Bronchial epithelial cell (primary cell): Measurements from ENCODE around the gene MDFI. TPM values are rescaled to one million over a fixed set of nuclear protein-coding genes. Genes with fewer than 3 reads are reported as not detected.

Experiments used
- DNase-seq: peaks from one replicate; pipeline ENCODE4 v3.0.0-alpha.2; 2010; ENCODE audit warnings: low read depth
- FAIRE-seq: peaks from 2 replicates; lab custom pipeline; 2011; peaks lifted over from hg19 to GRCh38; lab: Jason Lieb, UNC
- H3K27me3 ChIP-seq: 2 replicates; pipeline ENCODE4 v1.5.1; 2011; ENCODE audit warnings: low read length; ENCODE audit not compliant: control insufficient read depth, insufficient read depth
- H3K36me3 ChIP-seq: 2 replicates; pipeline ENCODE4 v1.5.1; 2011; ENCODE audit warnings: low read length; ENCODE audit not compliant: control insufficient read depth, insufficient read depth
- H3K4me3 ChIP-seq: 2 replicates; pipeline ENCODE4 v1.5.1; 2011; ENCODE audit warnings: mild to moderate bottlenecking, low read depth, low read length, control low read depth
- total RNA-seq: library from RNA; depleted of rRNA; stranded (reverse); fragments of >200 nt; gene quantifications from 2 replicates; pipeline ENCODE4 v1.2.1, GENCODE V29; 2014
- TF ChIP-seq, protein P1 (sequence below): IDR thresholded peaks from 2 replicates; pipeline ENCODE4 v1.5.1; 2011; ENCODE audit warnings: mild to moderate bottlenecking, moderate library complexity, low read length, control low read depth, inconsistent platforms; ENCODE audit not compliant: insufficient read depth, severe bottlenecking

The MDFI gene
- total RNA-seq, 1 donor from 2014 or later: 57.1 TPM

- Histone ChIP-seq H3K4me3 (no peak overlapping the region), H3K27me3 (no peaks in the 10 kb centered on the region), H3K36me3 (peaks cover 24% of the 10 kb centered on the region)
- FAIRE-seq: no peak
- DNase-seq: no peak
- TF ChIP-seq, protein P1, sequence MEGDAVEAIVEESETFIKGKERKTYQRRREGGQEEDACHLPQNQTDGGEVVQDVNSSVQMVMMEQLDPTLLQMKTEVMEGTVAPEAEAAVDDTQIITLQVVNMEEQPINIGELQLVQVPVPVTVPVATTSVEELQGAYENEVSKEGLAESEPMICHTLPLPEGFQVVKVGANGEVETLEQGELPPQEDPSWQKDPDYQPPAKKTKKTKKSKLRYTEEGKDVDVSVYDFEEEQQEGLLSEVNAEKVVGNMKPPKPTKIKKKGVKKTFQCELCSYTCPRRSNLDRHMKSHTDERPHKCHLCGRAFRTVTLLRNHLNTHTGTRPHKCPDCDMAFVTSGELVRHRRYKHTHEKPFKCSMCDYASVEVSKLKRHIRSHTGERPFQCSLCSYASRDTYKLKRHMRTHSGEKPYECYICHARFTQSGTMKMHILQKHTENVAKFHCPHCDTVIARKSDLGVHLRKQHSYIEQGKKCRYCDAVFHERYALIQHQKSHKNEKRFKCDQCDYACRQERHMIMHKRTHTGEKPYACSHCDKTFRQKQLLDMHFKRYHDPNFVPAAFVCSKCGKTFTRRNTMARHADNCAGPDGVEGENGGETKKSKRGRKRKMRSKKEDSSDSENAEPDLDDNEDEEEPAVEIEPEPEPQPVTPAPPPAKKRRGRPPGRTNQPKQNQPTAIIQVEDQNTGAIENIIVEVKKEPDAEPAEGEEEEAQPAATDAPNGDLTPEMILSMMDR: no peak
Measured at GRCh38 chr6:41651962-41652657, 13.8 kb downstream of the MDFI start.

DNA sequence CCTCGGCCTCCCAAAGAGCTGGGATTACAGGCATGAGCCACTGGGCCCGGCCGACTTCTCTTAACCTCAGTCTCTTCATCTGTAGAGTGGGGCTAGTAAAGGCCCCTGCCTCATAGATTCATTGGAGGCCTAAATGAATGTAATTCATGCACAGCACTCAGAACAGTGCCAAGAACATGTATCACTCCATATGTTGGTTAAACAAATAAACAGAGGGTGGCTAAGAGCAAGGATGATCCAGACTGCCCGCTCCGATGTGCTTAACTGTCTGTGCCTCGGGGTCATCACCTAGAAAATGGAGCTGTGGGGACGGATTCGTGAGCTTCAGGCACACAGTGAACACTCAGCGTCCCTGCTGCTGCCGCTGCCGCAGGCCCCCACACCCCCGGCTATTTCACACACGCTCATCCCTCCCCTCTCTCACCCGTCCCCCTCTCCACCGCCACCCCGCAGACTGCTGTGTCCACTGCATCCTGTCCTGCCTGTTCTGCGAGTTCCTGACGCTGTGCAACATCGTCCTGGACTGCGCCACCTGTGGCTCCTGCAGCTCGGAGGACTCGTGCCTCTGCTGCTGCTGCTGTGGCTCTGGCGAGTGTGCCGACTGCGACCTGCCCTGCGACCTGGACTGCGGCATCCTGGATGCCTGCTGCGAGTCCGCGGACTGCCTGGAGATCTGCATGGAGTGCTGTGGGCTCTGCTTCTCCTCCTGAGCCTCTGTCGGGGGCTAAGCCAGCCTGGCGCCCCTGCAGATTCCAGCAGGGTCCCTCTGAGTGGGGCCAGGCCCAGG, 14.8 kb downstream of the MDFI start:
- TF ChIP-seq, protein P1: peak; percentile 39
- Histone ChIP-seq H3K36me3 (peaks cover 19% of the 10 kb centered on the region), H3K27me3 (no peaks in the 10 kb centered on the region), H3K4me3 (no peak overlapping the region)
- FAIRE-seq (no peak), DNase-seq (peak; percentile 47)

DNA sequence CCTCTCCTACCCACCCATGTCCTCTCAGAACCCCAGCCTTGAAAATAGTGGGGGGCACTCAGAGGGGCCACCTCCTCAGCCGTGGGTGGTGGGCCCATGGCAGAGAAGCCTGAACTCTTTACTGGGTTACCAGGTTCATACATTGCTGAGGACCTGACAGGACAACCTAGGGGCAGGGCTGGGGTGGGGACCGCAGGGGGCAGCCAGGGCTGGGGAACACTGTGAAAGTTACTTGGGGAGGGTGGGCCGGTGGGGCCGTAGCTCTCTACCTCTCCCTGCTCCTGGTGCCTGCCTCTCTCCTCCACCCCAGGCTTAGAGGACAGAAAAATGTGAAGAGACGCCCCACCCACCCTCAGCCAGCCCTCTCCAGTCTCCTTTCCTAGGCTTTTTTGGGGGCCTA, 15.4 kb downstream of the MDFI start:
- DNase-seq (no peak), FAIRE-seq (no peak)
- Histone ChIP-seq H3K27me3 (no peaks in the 10 kb centered on the region), H3K4me3 (no peak overlapping the region), H3K36me3 (peaks cover 14% of the 10 kb centered on the region)
- TF ChIP-seq, protein P1: no peak

- FAIRE-seq (no peak), DNase-seq (no peak)
Measured at GRCh38 chr6:41654151-41654697, 16.0 kb downstream of the MDFI start.

GRCh38 chr6:41654698-41655151, 16.5 kb downstream of the MDFI start:
- FAIRE-seq (no peak), DNase-seq (no peak)
- TF ChIP-seq, protein P1: no peak

More at GRCh38 chr6:41654151-41654697, 16.0 kb downstream of the MDFI start:
- Histone ChIP-seq H3K27me3 (no peaks in the 10 kb centered on the region), H3K4me3 (no peak overlapping the region), H3K36me3 (peaks cover 12% of the 10 kb centered on the region)
- TF ChIP-seq, protein P1: no peak

More at GRCh38 chr6:41654698-41655151, 16.5 kb downstream of the MDFI start:
- Histone ChIP-seq H3K36me3 (peaks cover 8% of the 10 kb centered on the region), H3K4me3 (no peak overlapping the region), H3K27me3 (peaks cover under 1% of the 10 kb centered on the region)
